NCI-H226 (cell line): ENCODE data around the gene OR5AC2.
A peak's percentile ranks its signal among the peaks of the same experiment; 100 is the strongest.

Experiments
- DNase-seq: peaks from one replicate; pipeline ENCODE4 v3.0.0-alpha.2; 2015

The OR5AC2 gene, protein sequence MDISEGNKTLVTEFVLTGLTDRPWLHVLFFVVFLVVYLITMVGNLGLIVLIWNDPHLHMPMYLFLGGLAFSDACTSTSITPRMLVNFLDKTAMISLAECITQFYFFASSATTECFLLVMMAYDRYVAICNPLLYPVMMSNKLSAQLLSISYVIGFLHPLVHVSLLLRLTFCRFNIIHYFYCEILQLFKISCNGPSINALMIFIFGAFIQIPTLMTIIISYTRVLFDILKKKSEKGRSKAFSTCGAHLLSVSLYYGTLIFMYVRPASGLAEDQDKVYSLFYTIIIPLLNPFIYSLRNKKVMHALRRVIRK

DNA sequence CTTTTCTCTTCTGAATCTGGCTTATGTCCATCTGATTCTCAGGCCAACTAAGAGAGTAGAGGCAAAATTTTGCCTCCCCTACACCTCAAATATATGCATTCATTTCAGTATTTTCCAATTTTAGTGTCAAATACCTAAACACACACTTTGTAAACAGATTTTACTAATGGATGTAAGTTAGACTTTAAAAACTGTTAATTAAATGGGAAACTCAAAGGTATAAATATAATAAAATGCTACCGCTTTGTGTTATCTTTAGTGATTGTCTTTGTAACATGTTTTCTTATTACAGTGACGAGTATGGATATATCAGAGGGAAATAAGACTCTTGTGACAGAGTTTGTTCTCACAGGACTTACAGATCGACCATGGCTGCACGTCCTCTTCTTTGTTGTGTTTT lies at the start of gene OR5AC2:
Gene OR5AC2, plus strand, starts transcription at position 301 of the 400 bp plus-strand sequence. Its CDS starts 0 bp downstream, at position 301.
- DNase-seq: no peak

DNA sequence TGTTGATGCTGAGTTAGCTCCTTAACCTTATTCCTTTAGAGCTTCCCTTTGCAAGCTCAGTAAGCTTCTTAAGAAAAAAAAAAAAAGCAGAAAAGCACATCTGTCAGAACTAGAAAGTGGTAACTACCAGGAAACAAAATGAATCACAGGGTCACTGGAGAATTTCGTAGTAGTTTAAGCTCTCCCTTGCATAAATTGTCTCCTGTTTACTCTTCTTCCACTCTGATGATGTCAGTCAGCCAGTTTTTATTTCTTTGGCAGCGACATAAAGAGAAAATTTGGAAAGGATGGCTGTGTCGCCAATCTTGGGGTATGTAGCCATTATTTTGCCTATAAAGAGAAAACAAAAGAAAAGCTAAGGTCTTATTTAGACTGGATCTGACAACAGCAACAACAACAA lies 48.7 kb upstream of the OR5AC2 start:
- DNase-seq: no peak

DNA sequence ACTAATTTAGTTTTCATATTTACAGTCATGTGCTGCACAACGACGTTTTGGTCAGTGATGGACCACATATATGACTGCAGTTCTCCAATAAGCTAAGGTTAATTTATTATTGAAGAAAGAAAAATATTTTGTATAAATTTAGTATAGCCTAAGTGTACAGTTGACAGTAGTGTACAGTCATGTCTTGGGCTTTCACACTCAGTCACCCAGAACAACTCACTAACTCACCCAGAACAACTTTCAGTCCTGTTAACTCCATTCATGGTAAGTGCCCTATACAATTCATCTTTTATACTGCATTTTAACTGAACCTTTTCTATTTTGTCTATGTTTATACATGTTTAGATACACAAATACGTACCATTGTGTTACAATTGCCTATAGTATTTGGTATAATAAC lies 48.1 kb upstream of the OR5AC2 start:
- DNase-seq: no peak

DNA sequence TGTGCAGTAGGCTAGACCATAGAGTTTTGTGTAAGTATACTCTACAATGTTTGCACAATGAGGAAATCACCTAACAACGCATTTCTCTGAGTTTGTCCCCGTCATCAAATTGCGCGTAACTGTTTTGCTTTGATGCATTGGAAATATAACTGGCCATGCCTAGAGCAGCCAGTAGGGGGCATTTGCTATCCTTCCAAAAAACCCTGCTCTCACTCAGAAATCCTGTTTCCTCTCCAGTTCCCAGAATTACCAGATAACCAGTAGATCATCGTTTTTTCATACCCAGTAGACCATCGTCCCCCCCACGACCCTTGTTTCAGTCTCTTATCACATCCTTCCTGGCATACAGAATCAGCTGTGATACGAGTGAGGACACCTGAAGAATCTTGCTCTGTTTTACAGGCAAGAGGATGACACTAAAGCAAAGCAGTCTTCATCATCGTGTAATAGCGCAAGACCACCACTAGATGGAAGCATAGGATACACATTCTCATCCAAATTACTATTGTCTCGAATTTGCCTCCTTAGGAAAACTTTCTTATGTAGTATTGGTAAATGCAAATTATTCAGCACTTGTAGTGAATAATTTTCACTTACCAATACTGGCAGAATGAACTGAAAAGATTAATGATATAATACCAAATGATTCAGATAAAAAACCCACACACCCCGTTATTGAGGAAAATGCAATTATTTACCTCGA lies 47.5 kb upstream of the OR5AC2 start:
- peak; percentile 59 for DNase-seq

DNA sequence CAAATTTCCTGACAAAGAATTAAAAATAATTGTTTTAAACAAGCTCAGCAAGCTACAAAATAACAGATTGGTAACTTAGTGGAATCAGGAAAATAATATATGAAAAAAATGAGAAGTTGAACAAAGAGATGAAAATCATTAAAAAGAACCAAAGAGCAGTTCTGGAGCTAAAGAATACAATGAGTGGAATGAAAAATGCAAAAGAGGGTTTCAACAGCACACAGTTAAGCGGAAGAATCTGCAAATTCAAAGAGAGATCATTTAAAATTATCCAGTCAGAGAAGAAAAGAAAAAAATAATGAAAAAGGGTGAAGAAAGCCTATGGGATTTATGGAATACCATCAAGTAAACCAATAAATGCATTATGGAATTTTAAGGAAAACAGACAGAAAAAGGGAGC lies 45.6 kb upstream of the OR5AC2 start:
- no peak for DNase-seq

DNA sequence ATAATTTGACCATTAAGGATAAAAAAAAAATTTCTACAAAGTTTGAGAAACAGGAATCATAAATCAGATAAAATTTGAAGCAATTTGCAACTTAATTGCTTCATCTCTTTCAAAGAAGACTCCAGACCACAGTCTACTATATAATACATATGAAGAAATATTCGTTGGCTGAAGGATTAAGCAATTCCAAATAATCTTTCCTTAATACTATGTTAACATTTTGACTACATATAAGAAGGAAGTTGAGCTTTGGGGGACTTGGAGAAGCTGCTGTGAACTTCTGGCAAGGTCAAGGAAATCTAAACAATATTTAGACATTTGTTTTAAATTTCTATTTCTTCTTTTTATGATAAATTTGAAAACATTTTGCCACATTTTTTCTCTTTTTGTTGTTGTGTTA lies 38.4 kb upstream of the OR5AC2 start:
- DNase-seq: no peak

DNA sequence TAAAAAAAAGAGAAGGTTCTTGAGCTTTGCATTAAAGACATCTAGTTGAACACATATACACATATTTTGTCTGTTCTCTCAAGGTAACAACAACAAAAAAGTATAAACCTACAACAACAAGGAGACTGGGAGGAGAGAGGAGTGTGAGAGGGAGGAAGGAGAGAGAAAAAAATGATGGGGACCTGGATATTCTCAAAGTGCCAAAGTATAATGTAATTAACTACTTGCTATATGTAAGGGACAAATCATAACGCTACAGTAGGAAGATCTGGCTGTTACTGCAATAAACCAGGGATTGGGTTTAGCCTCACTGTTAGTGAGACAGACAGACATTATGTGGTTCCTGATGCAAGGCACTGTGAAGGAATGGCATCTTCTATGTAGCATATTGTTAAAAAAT lies 37.7 kb upstream of the OR5AC2 start:
- no peak for DNase-seq

DNA sequence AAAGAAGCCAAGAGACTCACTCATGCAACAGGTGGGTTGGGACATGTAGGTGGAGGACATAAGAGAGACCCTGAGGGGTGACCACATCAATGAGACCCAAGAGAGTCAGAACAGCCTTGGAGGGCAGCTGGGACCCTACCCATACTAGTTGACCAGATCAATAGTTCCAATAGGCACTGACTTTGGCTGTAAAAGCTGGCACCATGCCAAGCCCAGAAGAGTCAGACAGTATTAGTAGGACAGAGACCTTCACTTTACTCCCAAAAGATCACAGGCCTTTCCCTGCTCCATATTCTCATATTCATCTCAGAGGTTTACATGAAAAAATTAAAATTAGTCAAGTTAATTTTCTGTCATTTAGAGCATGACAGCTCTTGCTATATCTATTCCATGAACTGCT lies 30.9 kb upstream of the OR5AC2 start:
- no peak for DNase-seq

DNA sequence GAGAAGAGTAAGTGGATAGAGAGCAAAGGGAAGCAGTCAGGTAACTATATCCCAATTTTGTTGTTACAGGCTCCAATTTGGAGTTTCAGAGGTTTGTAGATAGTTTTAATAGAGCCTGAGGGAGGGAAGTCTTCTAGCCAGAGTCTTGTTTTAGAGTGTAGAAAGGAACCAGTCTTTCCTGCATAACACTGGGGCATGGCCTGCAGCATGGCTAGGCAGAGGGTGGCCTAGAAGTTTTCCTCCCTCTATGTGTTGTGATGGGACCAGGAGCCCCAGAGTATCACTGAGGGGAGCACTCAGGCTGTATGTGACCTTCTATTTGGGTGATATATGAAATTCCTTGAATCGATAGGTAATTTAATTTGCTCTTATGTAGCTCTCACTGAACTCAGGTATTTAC lies 29.3 kb upstream of the OR5AC2 start:
- no peak for DNase-seq

DNA sequence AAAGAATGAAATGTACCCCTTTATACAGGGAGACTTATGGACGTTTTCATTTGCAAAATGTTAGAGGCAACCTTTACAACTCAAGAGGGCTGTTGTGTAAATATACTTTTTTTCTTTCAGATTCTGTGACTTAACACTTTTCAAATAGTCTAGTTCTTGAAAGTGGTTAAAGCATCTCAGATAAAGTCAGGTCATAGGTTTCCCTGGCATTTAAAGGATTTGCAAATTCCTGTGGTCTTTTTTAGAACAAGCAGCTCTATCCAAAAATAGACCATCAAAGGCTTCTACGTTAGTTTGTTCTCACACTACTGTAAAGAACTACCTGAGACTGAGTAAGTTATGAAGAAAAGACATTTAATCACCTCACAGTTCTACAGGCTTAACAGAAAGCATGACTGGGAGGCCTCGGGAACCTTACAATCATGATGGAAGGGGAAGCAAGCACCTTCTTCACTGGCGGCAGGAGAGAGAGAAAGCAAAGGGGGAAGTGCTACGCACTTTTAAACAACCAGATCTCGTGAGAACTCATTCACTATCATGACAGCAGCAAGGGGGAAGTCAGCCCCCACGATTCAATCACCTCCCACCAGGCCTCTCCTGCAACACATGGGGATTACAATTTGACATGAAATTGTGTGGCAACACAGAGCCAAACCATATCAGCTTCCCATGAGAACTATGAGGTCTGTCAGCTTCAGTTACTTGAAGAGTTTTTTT lies 28.6 kb upstream of the OR5AC2 start:
- peak; percentile 3 for DNase-seq

DNA sequence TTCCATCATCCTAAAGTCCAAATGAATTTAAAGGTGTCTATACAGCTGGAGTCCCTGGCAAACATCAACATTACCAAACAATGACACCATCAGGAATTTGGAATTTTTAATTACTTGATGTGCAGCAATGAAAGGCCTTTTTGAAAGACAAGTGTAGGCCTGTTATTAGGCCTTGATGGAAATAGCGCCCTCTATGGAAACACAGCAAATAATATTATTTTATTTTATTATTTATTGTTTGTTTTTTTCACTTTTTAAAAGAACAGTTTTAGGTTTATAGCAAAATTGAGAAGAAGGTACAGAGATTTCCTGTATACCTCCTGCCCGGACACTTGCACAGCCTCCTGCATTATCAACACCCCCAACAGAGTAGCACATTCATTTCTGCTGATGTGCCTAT lies 18.1 kb upstream of the OR5AC2 start:
- DNase-seq: no peak

DNA sequence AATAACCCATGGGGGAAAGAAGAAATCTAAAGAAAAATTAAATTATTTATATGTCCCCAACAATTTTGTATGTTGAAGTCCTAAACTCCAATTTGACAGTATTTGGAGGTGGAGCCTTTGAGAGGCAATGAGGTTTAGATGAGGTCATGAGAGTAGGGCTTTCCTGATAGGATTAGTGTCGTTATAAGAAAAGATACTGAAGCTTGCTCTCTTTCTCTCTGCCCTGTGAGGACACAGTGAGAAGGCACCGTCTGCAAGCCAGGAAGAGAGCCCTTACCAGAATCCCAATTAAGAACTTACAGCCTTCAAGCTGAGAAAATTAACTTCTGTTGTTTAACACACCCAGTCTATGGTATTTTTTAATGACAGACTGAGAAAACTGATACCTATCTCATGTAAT lies 16.1 kb upstream of the OR5AC2 start:
- DNase-seq: no peak

DNA sequence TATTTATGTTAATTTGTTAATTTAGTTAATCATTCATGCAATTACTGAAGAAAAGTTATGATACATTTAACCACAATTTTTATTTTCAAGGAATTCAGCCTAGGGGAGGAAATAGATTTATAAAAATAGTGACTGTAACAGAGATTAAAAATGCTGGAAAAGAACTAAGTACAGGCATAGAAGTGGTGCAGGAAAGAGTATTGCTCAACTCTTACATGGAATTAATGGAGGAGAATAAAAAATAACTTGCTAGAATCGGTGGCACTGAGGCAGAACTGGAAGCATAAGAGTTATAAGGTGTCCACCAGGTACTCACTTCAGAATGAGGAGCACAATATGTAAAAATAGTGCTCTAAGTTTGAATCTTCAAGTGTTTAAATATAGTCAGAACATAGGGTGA lies 13.5 kb upstream of the OR5AC2 start:
- DNase-seq: no peak

DNA sequence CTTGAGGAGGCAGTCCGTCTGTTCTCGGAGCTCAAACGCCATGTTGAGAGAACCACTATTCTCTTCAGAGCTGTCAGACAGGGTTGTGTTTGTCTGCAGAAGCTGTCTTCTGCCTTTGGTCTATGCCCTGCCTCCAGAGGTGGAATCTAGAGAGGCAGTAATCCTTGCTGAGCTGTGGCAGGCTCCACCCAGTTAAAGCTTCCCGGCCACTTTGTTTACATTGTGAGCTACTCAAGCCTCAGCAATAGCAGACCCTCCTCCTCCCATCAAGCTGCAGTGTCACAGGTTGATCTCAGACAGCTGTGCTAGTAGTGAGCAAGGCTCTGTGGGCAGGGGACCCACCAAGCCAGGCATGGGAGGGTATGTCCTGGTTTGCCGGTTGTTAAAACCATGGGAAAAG lies 8.9 kb downstream of the OR5AC2 start:
- DNase-seq: no peak

DNA sequence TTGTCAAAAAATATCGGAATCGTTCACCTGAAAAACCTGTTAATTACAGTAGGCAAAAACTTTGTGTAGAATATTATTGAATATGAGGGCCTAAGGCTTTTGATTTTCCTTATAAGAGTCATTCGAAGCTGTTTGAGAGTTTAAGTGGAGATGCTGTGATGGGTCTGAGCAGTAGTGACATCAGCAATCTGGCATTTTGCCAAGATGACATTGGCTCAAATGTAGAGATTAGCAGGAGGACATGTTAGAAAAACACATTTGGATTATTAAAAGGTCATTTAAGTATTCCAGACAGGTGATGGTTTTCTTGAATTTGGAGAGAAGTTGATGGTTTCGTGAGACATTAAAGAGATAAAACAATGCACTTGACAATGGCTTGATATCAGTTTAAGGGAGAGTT lies 12.9 kb downstream of the OR5AC2 start:
- DNase-seq: no peak

DNA sequence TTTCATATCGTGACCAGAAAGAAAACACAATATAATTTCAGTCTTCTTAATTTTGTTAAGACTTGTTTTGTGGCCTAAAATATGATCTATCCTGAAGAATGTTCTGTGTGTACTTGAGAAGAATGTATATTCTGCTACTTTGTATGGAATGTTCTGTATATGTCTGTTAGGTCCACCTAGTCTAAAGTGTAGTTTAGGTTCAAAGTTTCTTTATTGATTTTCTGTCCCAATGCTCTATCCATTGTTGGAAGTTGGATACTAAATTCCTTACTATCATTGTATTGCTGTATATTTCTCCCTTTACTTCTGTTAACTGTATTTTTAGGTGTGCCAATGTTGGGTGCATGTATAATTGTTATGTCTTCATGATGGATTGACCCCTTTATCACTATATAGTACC lies 21.2 kb downstream of the OR5AC2 start:
- no peak for DNase-seq

DNA sequence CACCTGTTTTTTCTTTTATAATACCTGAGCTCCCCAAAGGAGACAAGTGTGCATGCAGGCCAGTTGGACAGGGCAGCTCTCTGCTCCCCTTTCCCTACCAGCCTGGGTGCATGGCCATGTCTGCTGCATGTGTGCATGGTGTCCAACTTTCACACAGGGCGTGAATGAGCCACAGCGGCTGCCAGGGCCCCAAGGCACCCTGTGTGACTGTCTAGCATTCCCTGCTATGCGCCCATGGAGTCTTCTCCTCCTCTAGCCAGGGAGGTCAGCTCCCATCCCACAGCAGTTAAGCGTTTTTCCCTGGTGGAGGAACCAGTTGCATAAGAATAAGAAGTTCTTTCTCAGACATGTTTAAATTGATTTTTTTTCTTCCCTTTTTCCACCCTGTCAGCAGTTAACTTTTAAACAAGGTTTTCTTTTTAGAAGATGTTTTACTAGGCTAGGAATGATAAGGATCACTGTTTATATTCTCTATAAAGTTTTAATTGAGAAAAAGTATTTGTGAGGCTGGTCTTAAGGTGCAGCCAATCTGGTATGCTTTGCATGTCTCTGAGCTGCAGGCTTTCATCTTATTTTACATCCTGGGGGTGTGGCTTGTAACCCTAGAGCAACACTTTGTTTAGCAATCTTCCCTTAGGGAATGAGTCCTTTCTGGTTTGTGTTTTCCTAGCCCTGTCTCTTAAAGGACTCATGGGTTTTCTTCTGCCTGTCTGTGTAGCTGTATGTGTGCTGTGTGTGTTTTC lies 23.0 kb downstream of the OR5AC2 start:
- DNase-seq: no peak

DNA sequence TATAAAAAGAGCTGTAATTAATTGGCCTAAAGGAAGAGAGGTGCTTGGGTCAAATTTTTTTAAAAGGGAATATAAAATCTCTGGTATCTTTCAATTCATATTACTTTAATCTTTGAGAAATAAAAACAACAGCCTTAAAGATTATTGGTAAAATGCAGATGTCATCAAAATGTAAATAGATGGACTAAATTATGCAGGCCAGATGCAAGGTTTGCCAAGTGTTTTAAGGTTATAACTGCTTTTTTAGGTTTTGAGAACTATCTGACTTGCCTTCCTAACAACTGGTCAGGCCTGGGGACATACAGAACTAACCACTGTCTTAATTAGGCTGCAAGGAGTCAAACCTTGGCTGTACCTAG lies 23.6 kb downstream of the OR5AC2 start:
- DNase-seq: no peak

DNA sequence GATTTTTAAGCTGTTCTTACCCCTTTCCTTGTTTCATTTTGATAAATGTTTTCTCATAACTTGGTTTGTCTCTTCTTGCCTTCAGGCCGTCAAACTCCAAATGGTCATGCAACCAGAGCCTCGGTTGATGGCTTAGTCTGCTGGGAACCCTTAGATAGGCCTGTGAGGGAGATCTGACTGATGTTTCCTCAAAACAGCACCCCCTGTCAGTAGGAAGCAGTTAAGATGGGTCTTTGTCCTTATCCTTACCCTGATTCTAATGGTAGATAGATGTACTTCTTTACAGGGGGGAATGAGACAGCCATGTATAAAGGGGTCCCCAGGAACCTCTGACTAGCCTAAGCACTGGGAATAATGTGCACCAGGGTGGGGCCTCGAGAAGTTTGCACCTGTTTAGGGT lies 27.3 kb downstream of the OR5AC2 start:
- DNase-seq: no peak

DNA sequence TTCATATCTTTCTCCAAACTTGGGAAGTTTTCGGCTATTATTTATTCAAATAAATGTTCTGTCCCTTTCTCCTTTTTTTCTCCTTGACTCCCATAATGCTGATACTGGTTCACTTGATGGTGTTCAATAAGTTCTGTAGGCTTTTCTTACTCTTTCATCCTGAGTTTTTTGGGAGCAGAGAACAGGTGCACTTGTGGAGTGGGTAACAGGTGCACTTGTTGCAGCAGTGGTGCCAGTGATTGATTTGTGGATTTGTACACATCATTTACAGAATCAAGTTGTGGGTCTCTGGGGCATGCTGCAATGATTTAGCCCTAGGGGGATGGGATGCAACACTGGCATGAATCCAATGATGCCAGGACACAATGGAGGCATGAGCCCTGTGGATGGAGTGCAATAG lies 28.7 kb downstream of the OR5AC2 start:
- DNase-seq: no peak

DNA sequence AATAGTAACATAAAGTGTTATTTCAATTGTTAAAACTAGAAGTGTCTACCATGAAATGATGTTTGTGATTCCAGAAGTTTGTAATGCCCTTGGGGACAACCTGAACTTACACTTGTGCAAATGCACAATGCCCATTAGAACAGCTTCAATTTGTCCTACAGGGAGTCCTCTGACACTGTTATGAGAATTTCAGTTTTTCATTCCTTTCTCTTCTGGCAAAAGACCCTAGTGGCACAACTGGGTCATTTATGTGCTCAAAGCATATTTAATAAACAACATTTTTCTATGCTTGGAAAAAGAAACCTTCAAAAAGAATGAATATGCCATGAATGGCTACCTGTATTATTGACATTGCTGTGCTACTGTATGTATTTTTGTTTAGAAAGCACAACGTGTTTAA lies 43.4 kb downstream of the OR5AC2 start, which contains the start of gene OR5H1:
Gene OR5H1, plus strand, starts transcription at position 301 of the 400 bp plus-strand sequence. CDS start 1,977 bp downstream, outside the sequence.
- no peak for DNase-seq

DNA sequence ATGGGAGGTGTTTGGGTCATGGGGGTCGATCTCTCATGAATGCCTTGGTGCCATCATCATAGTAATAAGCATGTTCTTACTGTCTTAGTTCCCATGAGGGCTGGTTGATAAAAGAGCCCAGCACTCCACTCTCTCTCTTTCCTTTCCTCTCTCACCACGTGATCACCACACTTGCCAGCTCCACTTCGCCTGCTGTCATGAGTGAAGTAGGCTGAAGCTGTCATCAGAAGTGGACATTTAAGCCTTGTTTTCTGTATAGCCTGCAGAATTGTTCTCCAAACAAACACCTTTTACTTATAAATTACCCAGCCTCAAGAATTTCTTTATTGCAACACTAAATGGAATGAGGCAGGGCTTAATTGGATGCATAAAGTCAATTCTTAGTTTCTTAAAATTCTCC lies 49.7 kb downstream of the OR5AC2 start:
- no peak for DNase-seq
